SK-N-MC (cell line): ENCODE measurements around the gene DNAJA1.

Experiments used
- EZH2 ChIP-seq: fragments of 200-600 bp; sonication (generic); IDR thresholded peaks from one replicate; pipeline ENCODE4 v1.6.1; 2017; ENCODE audit warnings: antibody characterized with exemption
- POLR2AphosphoS5 ChIP-seq: IDR thresholded peaks from 2 replicates; pipeline ENCODE4 v1.6.1; 2012; ENCODE audit warnings: mild to moderate bottlenecking, low read depth, low read length, borderline replicate concordance

DNA sequence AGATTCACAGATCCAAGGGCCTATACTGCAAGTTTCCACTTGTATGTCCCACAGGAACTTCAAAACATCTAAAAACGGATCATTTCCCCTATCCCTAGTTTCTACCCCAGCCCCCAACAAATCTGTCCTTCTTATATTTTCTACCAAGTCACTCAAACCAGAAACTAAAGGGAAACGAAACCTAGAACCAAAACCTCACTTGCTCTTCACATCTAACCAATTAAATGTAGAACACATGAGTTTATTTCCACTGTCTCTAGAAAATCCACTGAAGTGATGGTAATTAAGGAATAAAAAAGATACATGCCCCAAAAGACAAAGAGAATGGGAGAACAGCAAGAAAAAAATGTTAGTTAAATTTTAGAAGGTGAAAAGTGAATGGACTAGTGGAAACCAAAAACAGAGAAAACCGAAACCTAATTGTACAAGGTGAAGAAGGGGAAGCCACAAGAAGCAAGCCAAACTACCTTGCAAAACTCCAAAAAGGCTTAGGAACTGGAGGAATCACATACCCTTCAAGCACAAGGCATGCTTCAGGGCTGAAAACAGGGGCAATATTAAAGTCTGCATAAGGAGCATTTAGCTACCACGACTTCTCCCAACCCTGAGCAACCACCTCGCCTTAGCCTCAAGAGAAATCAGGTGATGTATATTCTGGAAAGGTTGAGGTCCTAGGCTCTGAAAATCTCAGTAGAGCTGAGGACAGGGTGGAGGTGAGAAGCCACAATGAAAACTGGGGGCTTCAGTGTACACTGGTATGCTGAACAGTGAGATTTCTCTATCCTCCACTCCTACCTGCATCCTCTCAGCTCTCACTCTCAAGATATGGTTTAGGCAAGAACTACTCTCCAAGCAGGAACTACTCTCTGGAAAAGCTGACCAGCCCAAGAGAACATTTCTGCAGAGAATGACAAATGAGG, 40.3 kb downstream of the DNAJA1 start:
- TF ChIP-seq EZH2 (no peak), POLR2AphosphoS5 (no peak)
